ENCODE results near the gene FRMPD4.

DNA sequence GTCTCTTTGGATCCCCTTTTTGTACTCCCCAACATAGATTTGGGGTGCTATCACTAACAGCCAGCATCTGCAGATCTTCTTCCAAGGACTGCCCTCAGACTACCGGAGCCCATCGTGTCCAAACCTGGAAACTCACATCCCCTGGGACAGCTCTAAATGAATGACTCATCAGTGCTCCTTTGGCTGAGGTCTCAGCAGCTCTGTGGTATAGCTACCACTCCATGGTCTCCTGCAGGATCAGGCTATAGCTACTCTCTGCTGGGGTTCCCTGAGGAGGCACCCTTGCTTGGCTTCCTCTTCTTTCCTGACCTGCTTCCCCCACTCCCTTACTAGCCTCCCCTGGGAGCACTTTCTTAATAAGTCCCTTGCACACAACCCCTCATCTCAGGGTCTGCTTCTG lies 555.5 kb downstream of the FRMPD4 start:
- TF ChIP-seq, protein P1, sequence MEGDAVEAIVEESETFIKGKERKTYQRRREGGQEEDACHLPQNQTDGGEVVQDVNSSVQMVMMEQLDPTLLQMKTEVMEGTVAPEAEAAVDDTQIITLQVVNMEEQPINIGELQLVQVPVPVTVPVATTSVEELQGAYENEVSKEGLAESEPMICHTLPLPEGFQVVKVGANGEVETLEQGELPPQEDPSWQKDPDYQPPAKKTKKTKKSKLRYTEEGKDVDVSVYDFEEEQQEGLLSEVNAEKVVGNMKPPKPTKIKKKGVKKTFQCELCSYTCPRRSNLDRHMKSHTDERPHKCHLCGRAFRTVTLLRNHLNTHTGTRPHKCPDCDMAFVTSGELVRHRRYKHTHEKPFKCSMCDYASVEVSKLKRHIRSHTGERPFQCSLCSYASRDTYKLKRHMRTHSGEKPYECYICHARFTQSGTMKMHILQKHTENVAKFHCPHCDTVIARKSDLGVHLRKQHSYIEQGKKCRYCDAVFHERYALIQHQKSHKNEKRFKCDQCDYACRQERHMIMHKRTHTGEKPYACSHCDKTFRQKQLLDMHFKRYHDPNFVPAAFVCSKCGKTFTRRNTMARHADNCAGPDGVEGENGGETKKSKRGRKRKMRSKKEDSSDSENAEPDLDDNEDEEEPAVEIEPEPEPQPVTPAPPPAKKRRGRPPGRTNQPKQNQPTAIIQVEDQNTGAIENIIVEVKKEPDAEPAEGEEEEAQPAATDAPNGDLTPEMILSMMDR (conservative IDR thresholded peaks at IDR 0.05 in 1 of 2, IDR thresholded peaks at IDR 0.05 in 1 of 2; ENCODE audit: low read depth in 1 of 2, low read length in 2 of 2): no peak
- TF ChIP-seq EZH2 (IDR thresholded peaks at IDR 0.05; ENCODE audit: low read length, missing control alignments): no peak
